Measurements from ENCODE around the gene ZBTB48.
"Not testable (repeated sequence)": the region's sequence is repeated elsewhere in the genome, so short reads cannot be mapped to it uniquely, and the experiment has no call there.

The ZBTB48 gene

DNA sequence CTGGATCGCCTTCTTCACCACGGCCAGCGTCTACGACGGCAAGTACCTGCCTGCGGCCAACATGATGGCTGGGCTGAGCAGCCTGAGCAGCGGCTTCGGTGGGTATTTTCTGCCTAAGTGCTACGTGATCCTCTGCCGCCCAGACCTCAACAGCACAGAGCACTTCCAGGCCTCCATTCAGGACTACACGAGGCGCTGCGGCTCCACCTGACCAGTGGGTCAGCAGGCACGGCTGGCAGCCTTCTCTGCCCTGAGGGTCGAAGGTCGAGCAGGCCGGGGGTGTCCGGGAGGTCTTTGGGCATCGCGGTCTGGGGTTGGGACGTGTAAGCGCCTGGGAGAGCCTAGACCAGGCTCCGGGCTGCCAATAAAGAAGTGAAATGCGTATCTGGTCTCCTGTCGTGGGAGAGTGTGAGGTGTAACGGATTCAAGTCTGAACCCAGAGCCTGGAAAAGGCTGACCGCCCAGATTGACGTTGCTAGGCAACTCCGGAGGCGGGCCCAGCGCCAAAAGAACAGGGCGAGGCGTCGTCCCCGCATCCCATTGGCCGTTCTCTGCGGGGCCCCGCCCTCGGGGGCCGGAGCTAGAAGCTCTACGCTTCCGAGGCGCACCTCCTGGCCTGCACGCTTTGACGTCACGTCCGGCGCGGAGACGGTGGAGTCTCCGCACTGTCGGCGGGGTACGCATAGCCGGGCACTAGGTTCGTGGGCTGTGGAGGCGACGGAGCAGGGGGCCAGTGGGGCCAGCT lies at the start of gene ZBTB48:
Gene ZBTB48, plus strand, starts transcription at position 621 of the 745 bp plus-strand sequence. CDS start 616 bp downstream, outside the sequence.
- DNase-seq (ENCODE audit: low read depth, low spot score): peak; percentile 91

DNA sequence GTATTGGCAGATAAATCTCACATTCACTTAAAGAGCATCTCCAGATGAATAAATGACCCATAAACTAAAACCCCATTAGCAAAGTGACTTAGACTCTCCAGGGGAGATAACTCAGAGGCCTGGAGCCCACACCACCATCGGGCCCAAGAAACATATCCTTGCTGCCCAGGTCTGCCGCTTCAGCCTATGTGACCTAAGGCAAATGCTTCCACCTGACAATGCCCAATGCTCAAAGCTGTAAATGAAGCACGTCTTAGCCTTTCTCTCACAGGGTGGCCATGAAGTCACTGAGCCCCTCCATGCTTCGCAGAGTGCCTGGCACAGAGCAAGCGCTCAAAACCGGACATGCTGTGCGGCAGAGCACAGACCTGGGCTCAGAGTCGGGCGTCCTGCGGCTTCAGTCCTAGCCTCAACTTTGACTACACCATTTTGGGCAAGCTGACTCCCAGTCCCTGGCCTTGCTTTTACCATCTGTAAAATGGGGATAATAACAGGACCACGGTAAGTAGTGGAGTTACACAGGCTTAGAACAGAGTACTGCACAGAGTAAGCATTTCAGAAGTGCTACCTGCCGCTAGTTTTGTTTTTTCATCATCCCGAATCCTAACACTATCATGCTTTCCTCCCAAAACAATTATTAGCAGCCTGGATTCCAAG lies 49.2 kb upstream of the ZBTB48 start:
- DNase-seq (ENCODE audit: low read depth, low spot score): no peak

DNA sequence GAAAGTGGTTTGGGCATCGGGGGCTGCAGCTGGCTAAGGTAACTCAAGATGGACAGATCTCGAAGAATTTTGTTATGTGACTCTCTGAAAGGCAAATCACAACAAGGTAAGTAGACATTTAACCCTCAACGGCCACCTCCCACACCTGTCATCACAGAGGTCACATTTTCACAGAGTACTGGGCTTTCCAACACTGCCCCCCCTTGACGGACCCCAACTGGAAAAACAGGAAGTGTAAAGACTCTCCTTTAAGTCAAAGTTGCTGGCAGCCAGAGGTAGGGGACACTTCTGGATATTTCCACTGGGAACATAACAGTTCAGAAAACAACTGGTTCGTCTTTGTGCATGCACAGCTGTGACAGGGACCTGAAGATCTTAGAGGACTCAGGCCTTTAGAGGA lies 47.8 kb upstream of the ZBTB48 start:
- no peak for DNase-seq (ENCODE audit: low read depth, low spot score)

DNA sequence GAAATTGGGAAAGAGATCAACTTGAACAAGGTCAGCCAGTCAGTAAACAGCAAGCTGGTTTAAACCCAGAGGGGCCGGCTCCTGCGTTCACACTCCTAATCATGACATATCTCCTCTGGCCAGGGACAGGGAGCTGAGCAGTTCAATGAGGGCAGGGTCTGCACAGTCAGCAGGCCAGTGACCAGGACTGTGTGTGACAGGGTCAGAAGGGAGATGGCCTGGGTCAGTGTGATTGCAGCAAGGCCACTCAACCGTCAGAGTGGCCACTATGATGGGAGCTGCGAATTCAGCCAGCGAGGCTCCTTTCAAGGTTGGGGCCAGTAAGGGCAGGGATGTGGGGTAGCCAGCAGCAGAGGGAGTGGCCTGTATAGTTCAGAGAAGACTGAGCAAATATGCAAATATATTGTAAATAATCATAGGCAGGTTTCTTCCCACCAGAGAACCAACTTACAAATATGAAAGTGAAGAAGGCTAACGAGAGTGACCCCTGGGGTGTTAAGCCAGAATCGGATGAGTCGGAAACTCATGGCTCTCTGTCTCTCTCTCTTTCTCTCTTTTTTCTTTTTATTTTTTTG lies 45.5 kb upstream of the ZBTB48 start:
- no peak for DNase-seq (ENCODE audit: low read depth, low spot score)

DNA sequence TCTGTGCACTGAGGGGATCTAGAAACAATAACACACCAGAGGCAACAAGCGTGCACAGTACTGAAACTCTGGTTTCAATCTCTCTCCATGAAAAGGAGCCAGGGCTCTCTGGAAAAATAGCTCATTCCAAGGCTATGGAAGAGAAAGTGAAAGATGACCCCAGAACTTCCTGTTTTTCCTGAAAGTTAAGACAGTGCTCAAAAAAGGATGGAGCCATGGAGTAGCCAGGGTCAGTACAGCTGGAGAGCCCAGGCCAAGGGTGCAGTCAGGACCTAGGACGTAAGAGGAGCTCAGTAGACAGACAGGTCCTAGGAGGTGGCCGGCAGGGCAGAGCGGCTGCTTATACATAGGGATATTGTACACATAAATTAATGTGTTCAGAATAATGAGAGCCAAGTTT lies 44.6 kb upstream of the ZBTB48 start:
- no peak for DNase-seq (ENCODE audit: low read depth, low spot score)

DNA sequence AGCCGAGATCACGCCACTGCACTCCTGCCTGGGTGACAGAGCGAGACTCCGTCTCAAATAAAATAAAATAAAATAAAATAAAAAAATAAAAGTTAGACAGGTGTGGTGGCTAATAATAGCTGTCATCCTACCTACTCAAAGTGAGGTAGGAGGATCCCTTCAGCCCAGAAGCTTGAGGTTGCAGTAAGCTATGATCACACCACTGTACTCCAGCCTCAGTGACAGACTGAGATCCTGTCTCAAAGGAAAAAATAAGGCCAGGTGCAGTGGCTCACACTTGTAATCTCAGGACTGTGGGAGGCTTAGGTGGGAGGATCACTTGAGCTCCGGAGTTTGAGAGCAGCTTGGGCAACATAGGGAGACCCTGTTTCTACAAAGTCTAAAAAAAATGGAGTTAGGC lies 43.5 kb upstream of the ZBTB48 start:
- no peak for DNase-seq (ENCODE audit: low read depth, low spot score)

DNA sequence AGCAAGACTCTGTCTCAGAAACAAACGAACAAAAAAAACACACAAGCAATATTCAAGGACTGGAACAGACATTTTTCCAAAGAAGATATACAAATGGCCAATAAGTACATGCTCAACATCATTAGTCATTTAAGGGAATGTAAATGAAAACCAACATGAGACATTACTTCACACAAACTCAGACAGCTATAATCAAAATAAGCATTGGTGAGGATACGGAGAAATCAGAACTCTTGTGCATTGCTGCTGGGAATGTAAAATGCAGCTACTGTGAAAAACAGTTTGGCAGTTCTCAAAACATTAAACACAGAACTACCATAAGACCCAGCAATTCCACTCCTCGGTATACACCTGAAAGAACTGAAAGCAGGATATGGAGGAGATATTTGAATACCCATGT lies 40.8 kb upstream of the ZBTB48 start:
- DNase-seq (ENCODE audit: low read depth, low spot score): no peak

DNA sequence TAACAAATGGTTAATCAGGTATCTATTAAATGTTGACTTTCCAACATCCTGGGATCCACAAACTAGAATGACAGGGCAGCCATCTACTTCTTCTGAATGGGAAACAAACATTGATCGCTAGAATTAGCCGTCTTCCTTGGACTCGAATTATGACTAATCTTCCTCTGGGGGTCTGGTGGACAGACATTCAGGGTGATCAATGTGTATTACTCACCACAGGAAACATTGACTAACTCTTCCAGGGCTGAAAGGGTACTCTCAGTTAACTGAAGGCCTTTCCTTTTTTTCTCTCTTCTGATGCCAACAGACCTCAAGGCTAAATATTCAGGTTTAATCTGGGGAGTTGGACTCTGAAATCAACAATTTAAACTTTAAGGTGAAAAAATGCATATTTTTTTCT lies 35.0 kb upstream of the ZBTB48 start:
- no peak for DNase-seq (ENCODE audit: low read depth, low spot score)

DNA sequence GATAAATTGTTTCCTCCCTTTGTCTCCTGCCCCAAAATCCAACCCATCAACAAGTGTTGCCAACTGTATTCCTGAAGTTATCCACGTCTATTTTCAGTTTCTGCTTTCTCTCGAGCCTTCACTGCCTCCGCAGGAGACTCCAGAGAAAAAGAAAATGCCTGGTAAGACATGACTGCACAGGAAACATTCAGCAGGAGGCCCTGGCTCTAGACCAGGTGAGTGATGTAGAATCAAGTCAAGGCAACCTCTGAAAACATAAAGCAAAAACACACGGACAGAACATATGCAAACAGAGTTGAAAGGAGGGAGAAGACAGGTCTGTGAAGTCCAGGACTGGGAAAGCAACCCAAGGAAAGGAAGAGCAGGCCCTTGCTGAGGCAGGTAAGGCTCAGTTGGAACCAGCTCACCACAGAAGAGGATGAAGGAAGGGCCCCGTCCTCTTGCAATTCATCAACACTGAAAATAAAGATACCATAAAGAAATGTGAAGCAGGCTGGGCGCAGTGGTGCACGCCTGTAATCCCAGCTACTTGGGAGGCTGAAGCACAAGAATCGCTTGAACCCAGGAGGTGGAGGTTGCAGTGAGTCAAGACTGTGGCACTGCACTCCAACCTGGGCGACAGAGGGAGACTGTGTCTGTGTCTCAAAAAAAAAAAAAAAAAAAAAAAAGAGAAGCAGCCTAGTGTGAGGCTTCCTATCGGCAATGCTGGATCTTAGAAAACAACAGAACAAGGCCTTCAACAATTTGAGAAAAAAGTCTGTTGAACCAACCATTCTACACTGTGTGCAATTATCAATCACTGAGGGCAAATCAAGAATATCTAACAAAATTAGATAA lies 34.3 kb upstream of the ZBTB48 start:
- no peak for DNase-seq (ENCODE audit: low read depth, low spot score)

DNA sequence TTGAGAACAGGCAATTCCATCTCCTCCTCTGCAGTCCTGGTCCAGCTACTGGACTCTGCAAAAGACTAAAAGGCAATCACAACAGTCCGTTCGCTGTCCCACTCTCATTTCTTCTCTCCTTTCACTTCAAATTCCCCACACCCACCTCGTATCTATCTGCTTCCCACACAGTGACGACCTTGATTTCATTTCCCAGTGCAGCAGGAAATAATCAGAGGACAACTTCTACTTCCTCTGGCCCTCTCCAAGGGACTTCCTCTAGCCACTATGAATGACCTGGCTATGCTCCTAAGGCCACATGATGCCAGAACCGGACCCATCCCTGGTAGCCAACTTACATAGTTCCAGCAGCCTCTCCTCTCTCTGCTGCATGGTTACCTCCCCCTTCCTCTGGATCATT lies 33.5 kb upstream of the ZBTB48 start:
- DNase-seq (ENCODE audit: low read depth, low spot score): no peak

DNA sequence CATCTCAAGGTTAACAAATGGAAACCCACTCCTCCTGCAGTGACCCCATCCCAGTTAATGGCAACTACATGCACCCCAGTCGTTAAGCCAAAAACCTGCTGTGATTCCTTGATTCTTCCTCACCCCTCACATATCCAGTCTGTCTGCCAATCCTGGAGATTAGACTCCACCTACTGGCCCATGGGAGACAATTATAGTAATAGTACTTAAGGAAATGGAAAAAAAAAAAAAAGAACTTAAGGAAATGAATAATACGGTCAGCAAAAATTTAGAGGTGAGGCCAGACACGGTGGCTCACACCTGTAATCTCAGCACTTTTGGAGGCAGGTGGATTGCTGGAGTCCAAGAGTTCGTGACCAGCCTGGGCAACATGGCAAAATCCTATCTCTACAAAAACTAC lies 32.5 kb upstream of the ZBTB48 start:
- DNase-seq (ENCODE audit: low read depth, low spot score): no peak

DNA sequence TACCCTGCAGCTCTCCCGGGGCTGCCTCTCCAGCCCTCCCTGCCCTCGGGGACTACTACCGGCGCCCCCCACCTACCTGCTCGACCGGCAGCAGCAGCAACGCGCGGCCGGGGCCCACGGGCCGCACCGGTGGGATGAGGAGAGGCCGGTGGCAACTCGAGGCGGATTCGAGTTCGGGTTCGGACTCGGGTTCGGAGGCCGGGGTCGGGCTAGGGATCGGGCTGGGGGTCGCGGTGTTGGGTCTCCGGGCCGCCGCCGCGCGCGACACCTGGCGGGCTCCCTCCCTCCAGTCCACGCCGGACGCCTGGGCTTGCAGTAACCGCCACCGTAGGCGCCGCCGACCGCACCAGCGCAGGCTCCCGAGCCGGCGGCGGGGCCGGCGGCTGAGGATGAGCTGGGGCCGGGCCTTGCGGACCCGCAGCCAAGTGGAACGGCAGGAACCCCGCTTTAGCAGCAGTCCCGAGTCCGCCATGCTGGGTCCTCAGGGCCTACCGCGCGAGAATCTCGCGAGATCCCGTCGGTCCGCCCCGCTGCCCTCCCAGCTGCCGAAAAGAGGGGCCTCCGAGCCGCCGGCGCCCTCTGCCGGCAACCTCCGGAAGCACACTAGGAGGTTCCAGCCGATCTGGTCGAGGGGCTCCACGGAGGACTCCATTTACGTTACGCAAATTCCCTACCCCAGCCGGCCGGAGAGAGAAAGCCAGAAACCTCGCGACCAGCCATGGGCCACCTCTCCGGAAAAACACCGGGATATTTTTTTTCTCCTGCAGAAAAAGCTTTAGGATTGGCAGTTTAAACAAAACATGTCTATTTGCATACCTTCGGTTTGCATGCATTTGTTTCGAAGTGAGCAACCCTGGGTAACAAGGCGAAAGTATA lies 25.5 kb upstream of the ZBTB48 start, which contains the start of gene NOL9:
Gene NOL9, minus strand, starts transcription at position 483 of the 876 bp plus-strand sequence. Its CDS starts 11 bp downstream, at position 472.
- DNase-seq (ENCODE audit: low read depth, low spot score): peak; percentile 90

DNA sequence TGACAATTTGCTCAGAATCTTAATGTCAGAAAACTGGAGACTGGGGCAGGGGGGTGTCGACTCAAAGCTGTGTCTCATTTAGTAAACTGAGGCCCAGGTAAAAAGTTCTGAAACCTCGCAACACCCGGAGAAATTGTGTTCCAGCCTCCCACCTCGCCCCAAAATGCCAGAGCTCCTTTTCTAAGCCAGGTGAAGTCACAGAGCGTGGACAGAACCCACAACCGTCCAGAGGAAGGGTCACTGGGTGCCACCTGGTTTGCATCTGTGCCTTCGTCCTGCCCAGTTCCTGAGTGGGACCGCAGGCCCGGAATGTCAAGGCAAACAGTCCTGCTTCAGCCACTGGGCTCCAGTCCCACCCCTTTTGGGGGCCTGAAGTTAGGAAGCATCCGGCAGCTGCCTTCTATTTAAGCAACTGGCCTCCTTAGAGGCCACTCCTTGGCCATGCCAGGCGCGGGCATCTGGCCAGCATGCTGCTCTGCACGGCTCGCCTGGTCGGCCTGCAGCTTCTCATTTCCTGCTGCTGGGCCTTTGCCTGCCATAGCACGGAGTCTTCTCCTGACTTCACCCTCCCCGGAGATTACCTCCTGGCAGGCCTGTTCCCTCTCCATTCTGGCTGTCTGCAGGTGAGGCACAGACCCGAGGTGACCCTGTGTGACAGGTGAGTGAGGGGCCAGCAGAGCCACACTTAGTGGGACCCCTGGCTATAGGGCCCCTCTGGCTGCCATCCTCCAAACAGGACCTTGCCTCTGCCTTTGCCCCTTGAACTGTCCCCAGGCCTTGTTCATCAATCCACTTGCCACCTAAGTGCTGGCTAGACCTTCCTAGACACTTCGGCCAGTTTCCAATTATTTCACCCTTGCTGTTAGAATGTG lies 24.7 kb upstream of the ZBTB48 start, which contains the start of gene TAS1R1:
Gene TAS1R1, plus strand, starts transcription at position 401 of the 872 bp plus-strand sequence. Its CDS starts 67 bp downstream, at position 468.
- DNase-seq (ENCODE audit: low read depth, low spot score): no peak

DNA sequence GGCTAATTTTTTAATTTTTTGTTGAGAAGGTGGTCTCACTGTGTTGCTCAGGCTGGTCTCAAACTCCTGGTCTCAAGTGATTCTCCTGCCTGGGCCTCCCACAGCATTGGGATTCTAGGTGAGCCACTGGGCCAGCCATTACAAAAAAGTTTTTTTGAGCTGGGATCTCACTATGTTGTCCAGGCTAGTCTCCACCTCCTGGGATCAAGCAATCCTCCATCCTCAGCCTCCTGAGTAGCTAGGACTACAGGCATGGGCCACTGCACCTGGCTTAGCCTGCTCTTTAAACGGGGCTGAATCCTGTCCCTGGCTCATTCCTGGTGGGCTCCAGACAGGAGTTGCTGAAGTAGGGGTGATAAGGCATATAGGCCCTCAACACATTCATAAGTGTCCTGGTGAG lies 22.2 kb upstream of the ZBTB48 start:
- no peak for DNase-seq (ENCODE audit: low read depth, low spot score)

DNA sequence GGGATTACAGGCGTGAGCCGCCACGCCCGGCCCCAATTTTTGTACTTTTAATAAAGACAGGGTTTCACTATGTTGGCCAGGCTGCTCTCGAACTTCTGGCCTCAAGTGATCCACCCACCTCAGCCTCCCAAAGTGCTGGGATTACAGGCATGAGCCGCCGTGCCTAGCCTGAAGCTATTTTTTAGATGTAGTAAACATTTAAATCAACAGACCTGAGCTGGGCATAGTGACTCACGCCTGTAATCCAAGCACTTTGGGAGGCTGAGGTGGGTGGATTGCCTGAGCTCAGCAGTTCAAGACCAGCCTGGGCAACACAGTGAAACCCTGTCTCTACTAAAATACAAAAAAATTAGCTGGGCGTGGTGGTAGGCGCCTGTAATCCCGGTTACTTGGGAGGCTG lies 20.6 kb upstream of the ZBTB48 start:
- DNase-seq (ENCODE audit: low read depth, low spot score): not testable (repeated sequence)

DNA sequence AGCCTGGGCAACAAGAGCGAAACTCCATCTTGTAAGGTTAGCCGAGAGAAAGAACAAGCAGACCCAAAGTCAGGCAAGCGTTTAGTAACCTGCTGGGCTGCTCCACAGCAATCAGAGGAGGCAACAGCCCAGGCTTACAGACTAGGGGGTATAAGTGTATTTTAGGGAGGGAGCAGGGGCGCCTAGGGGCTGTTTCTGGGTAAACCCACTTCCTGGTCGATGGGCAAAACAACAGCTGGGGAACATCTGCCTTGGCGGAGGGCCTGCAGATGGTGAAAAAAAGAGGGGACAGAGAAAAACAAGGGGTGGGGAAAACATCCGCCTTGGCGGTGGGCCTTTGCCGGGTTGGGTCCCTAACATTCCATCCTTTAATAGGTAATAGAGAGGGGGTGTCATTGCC lies 19.5 kb upstream of the ZBTB48 start:
- no peak for DNase-seq (ENCODE audit: low read depth, low spot score)

DNA sequence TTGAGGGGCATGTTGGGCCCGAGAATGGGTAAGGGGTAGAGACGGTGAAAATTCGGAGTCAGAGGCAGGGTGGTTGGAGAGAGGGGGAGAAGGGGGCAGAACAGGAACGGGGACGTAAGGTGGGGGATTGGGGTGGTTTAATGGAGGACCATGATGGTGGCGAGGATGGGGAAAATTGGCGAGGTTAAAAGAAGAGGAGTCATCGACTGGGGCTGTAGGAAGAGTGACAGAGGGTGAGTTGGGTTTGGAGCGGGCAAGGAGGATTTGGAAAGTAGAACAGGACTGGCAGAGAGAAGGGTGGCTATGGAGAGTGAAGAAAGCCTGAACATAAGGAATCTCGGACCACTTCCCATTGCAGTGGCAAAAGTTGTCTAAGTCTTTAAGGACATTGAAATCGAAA lies 10.8 kb upstream of the ZBTB48 start:
- no peak for DNase-seq (ENCODE audit: low read depth, low spot score)

DNA sequence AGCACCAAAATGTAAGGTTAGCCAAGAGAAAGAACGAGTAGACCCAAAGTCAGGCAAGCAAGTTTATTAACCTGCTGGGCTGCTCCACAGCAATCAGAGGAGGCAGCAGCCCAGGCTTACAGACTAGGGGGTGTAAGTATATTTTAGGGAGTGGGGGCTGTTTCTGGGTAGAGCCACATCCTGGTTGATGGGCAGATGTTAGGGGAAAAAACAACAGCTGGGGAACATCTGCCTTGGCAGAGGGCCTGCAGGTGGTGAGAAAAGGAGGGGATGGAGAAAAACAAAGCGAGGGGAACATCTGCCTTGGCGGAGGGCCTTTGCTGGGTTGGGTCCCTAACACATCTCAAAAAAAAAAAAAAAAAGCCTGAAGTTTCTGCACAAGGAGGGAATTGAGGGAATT lies 9.7 kb upstream of the ZBTB48 start:
- DNase-seq (ENCODE audit: low read depth, low spot score): no peak

DNA sequence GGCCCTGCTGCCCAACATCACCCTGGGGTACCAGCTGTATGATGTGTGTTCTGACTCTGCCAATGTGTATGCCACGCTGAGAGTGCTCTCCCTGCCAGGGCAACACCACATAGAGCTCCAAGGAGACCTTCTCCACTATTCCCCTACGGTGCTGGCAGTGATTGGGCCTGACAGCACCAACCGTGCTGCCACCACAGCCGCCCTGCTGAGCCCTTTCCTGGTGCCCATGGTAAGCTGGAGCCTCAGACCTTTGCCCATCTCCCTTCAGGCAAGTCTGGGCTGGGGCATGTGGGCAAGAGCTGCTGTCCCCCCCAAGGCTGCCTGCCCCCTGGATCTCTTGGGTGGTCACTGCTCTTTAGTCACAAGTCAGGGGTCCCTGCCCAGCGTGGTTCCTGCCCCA lies 8.8 kb upstream of the ZBTB48 start:
- no peak for DNase-seq (ENCODE audit: low read depth, low spot score)
